HepG2 (cell line): ENCODE results near the gene KAT6B.

ENCODE experiments used
- CTCF ChIP-seq: sonication (generic); formaldehyde crosslinking; IDR thresholded peaks from 2 replicates; pipeline ENCODE4 v1.5.0; 2020; ENCODE audit warnings: mild to moderate bottlenecking, missing genetic modification reagents, moderate library complexity
- HOXD1 ChIP-seq: sonication (generic); formaldehyde crosslinking; IDR thresholded peaks from 2 replicates; pipeline ENCODE4 v1.5.0; 2020; ENCODE audit warnings: missing genetic modification reagents
- JUNB ChIP-seq: sonication (generic); formaldehyde crosslinking; IDR thresholded peaks from 2 replicates; pipeline ENCODE4 v1.8.0; 2022; ENCODE audit warnings: missing genetic modification reagents, mild to moderate bottlenecking, borderline replicate concordance
- PHF8 ChIP-seq: sonication (generic); formaldehyde crosslinking; IDR thresholded peaks from 2 replicates; pipeline ENCODE4 v1.5.0; 2020; ENCODE audit warnings: missing genetic modification reagents
- TP53 ChIP-seq: sonication (generic); formaldehyde crosslinking; conservative IDR thresholded peaks from 2 replicates; pipeline ENCODE4 v1.4.0; 2020; ENCODE audit warnings: missing genetic modification reagents
- TRIM24 ChIP-seq: sonication (generic); formaldehyde crosslinking; IDR thresholded peaks from 2 replicates; pipeline ENCODE4 v1.8.0; 2022; ENCODE audit warnings: mild to moderate bottlenecking, missing genetic modification reagents
- ZFP41 ChIP-seq: sonication (generic); formaldehyde crosslinking; IDR thresholded peaks from 2 replicates; pipeline ENCODE4 v1.4.0; 2020; ENCODE audit warnings: mild to moderate bottlenecking, missing genetic modification reagents, borderline replicate concordance

GRCh38 chr10:75003891-75004290, 177.5 kb downstream of the KAT6B start:
- TF ChIP-seq TP53 (CRISPR knock-in tag), result no peak
- TF ChIP-seq CTCF (CRISPR knock-in tag), result no peak
- TF ChIP-seq PHF8 (CRISPR knock-in tag), result no peak
- no peak for TF ChIP-seq HOXD1 (CRISPR knock-in tag)
- no peak for TF ChIP-seq TRIM24 (CRISPR knock-in tag)
- no peak for TF ChIP-seq JUNB
- no peak for TF ChIP-seq ZFP41 (CRISPR knock-in tag)
